ENCODE measurements around the gene FADS2. TPM values are rescaled to one million over a fixed set of nuclear protein-coding genes. Genes with fewer than 3 reads are reported as not detected.

The FADS2 gene
- total and polyA plus RNA-seq, 10 of the 15 experiments (the other 5 are each of a cell fraction or from before 2014, with no cell fraction given): 3.3 to 313 (median 149) TPM

DNA sequence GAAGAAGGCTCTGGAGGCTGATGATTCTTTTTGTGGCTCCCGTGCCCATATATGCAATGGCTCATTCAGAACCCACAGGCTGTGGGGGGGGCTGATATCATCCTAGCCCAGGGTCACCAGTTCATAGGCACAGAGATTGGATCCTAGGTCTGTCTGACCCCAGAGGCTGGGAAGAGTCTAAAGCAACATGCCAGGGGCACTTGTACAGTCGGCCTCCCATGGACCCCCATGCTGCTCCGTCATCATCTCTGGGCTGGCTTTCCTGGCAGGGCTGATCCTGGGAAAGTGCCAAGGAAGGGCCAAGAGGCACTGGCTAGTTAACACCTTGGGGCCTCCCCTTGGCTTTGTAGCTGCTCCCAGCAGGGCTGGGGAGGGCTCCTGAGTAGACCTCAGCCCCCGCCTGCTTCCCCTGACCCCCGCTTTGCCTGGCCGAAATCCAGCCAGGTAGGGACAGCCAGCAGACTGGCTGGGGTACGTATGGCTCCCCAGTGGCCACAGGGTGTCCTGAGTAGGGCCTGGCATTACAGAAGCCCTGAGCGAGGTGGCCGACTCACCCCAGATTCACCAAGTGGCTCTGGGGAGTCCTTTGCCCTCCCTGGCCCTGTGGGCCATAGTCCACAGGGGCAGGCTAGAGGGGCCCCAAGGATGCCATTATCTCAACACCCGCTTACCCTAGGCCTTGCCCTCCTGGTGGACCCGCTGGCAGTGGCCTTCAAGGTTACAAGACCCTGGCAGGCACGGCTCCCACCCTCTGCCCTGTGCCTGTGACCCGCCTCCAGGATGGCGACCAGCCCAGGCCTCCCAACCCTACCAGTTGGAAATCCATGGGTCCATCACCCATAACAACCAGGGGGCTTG, 40.7 kb downstream of the FADS2 start (continued):
- TF ChIP-seq, protein P1, sequence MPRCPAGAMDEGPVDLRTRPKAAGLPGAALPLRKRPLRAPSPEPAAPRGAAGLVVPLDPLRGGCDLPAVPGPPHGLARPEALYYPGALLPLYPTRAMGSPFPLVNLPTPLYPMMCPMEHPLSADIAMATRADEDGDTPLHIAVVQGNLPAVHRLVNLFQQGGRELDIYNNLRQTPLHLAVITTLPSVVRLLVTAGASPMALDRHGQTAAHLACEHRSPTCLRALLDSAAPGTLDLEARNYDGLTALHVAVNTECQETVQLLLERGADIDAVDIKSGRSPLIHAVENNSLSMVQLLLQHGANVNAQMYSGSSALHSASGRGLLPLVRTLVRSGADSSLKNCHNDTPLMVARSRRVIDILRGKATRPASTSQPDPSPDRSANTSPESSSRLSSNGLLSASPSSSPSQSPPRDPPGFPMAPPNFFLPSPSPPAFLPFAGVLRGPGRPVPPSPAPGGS (IDR thresholded peaks at IDR 0.05; ENCODE audit: borderline replicate concordance, insufficient read depth, low read depth, low read length, poor library complexity, severe bottlenecking): no peak
- TF ChIP-seq BMI1 (IDR thresholded peaks at IDR 0.05; ENCODE audit: borderline replicate concordance): no peak
- TF ChIP-seq BCL11A (IDR thresholded peaks at IDR 0.05; ENCODE audit: low read depth, low read length): no peak
- TF ChIP-seq RFX5 (IDR thresholded peaks at IDR 0.05; ENCODE audit: low read depth, low read length): no peak
- no peak for TF ChIP-seq FOXM1 (IDR thresholded peaks at IDR 0.05; ENCODE audit: low read depth, low read length)
- no peak for TF ChIP-seq JUNB (IDR thresholded peaks at IDR 0.05)

DNA sequence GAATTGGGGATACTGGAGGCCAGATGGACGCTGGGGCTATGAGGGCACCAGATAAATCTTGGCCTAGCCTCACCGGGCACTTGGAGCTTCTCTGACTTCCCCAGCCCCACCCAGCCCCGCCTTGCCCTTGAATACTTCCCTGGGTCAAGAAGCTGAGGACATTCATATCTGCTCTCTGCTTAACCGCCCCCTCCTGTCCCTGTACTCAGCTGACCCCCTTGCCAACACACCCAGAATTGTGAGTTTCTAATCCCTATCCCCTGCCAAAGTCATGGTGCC, 41.3 kb downstream of the FADS2 start:
- ChIA-PET RAD21 (ENCODE audit: unreplicated experiment) (interaction anchor here (1.7 to 3.3 kb wide), 4 partner anchors 61 to 213 kb away, joined by 3 to 19 read pairs (median 12); no protein-coding TSS in a partner anchor), CTCF (interaction anchor here (0.7 to 5.3 kb wide), 4 partner anchors 29 to 239 kb away, joined by 3 to 49 read pairs (median 26); no protein-coding TSS in a partner anchor), POLR2A (interaction anchor here (0.6 kb wide), 1 partner anchor 19 kb away, joined by 5 read pairs; no protein-coding TSS in a partner anchor), SMC1A (ENCODE audit: uncharacterized antibody, unreplicated experiment) (interaction anchor here (0.9 to 1.6 kb wide), 3 partner anchors 29 to 212 kb away, joined by 3 to 9 read pairs (median 9); no protein-coding TSS in a partner anchor)
- H3K36me3 ChIP-seq (ENCODE audit: control insufficient read depth in 2 of 2, insufficient read depth in 2 of 2, low read length in 1 of 2): peaks cover 0 to 7% of the 10 kb centered on the region in 2 experiments; a peak in 3 of 4 replicates
- ATAC-seq: no peak
- no peaks in the 10 kb centered on the region for H3K9me3 ChIP-seq (replicated peaks; ENCODE audit: control insufficient read depth, insufficient read depth, low read length)
- no peak overlapping the region for H3K27ac ChIP-seq (ENCODE audit: control insufficient read depth, insufficient read depth)
- DNase-seq (ENCODE audit: low read depth, low spot score): no peak
- H3K9ac ChIP-seq (ENCODE audit: control insufficient read depth, insufficient read depth, low read length): no peak overlapping the region
- H3K4me3 ChIP-seq: no peak overlapping the region
- WGBS (ENCODE audit: insufficient coverage, insufficient replicate concordance, low lambda C conversion rate, missing lambda C conversion rate): 45% methylated on average over 4 of the region's 4 CpGs
- TF ChIP-seq YBX1 (IDR thresholded peaks at IDR 0.05) (no peak), SUZ12 (IDR thresholded peaks at IDR 0.05; ENCODE audit: unreplicated experiment) (no peak), TCF12 (IDR thresholded peaks at IDR 0.05; ENCODE audit: low read depth, low read length) (no peak), ZNF207 (IDR thresholded peaks at IDR 0.05; ENCODE audit: borderline replicate concordance) (no peak), SMARCA5 (IDR thresholded peaks at IDR 0.05) (no peak)
- TF ChIP-seq, protein P2, sequence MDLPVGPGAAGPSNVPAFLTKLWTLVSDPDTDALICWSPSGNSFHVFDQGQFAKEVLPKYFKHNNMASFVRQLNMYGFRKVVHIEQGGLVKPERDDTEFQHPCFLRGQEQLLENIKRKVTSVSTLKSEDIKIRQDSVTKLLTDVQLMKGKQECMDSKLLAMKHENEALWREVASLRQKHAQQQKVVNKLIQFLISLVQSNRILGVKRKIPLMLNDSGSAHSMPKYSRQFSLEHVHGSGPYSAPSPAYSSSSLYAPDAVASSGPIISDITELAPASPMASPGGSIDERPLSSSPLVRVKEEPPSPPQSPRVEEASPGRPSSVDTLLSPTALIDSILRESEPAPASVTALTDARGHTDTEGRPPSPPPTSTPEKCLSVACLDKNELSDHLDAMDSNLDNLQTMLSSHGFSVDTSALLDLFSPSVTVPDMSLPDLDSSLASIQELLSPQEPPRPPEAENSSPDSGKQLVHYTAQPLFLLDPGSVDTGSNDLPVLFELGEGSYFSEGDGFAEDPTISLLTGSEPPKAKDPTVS (IDR thresholded peaks at IDR 0.05; ENCODE audit: low read depth, low read length): no peak
- no peaks in the 10 kb centered on the region for H3K4me1 ChIP-seq (ENCODE audit: control insufficient read depth, insufficient read depth, low read length)
- H2AFZ ChIP-seq (ENCODE audit: control insufficient read depth, low read depth, low read length): no peak overlapping the region
- FAIRE-seq: no peak
- H3K27me3 ChIP-seq (replicated peaks in 1 of 2; ENCODE audit: control insufficient read depth in 2 of 2, insufficient read depth in 2 of 2, low read length in 1 of 2): no peaks in the 10 kb centered on the region; a peak in 1 of 4 replicates
- no peaks in the 10 kb centered on the region for H4K20me1 ChIP-seq (ENCODE audit: control insufficient read depth, insufficient read depth)
- no TSS peak for BruUV-seq (replicated peaks)
- intact Hi-C loops (cut with micrococcal nuclease; ENCODE audit: unreplicated experiment) (no loop called here), in situ Hi-C loops (cut with MboI) (no loop called here)
- no peaks in the 10 kb centered on the region for H3K79me2 ChIP-seq (ENCODE audit: control insufficient read depth, insufficient read depth, low read length)
- H3K4me2 ChIP-seq (ENCODE audit: control insufficient read depth, insufficient read depth): no peak overlapping the region

Measured in GM12878 (cell line).